OCI-LY7 (cell line): ENCODE measurements around the gene MAP2K5. TPM values are rescaled to one million over a fixed set of nuclear protein-coding genes. Genes with fewer than 3 reads are reported as not detected.

Source experiments
- BruUV-seq: library from RNA; stranded (reverse); fragments of 400-500 nt; replicated peaks from 2 replicates; lab custom pipeline; 2021; lab: Mats Ljungman, UMichigan
- CTCF ChIA-PET: fragments of 300-600 bp; sonication (Branson Sonifier 250); formaldehyde crosslinking; loops from one replicate; lab custom pipeline; 2022; ENCODE audit warnings: antibody characterized with exemption; ENCODE audit not compliant: unreplicated experiment; lab: Charles Lee
- POLR2A ChIA-PET: fragments of 300-600 bp; sonication (Branson Sonifier 250); formaldehyde crosslinking; loops from one replicate; lab custom pipeline; 2022; ENCODE audit warnings: antibody characterized with exemption; lab: Charles Lee
- DNase-seq: peaks from one replicate; pipeline ENCODE4 v3.0.0-alpha.2; 2015; ENCODE audit warnings: low spot score
- H2AFZ ChIP-seq: fragments of 200-600 bp; sonication (generic), shearing (Covaris generic); 2 replicates; pipeline ENCODE4 v1.6.1; 2014; ENCODE audit warnings: mild to moderate bottlenecking, antibody characterized with exemption, low read length, moderate library complexity
- H3K27ac ChIP-seq: fragments of 200-600 bp; sonication (generic); 2 replicates; pipeline ENCODE4 v1.5.1; 2014; ENCODE audit warnings: mixed run types, low read depth, mild to moderate bottlenecking, moderate library complexity, low read length, inconsistent platforms; ENCODE audit not compliant: poor library complexity, severe bottlenecking
- H3K36me3 ChIP-seq: fragments of 200-600 bp; sonication (generic); 2 replicates; pipeline ENCODE4 v1.6.1; 2014; ENCODE audit warnings: mild to moderate bottlenecking, antibody characterized with exemption, low read length, moderate library complexity, mixed read lengths; ENCODE audit not compliant: insufficient read depth
- H3K4me1 ChIP-seq: fragments of 200-600 bp; sonication (generic); 2 replicates; pipeline ENCODE4 v1.5.1; 2014; ENCODE audit warnings: mild to moderate bottlenecking, low read length; ENCODE audit not compliant: insufficient read depth, poor library complexity, severe bottlenecking
- H3K4me2 ChIP-seq: fragments of 200-600 bp; sonication (generic); 2 replicates; pipeline ENCODE4 v1.6.1; 2014; ENCODE audit warnings: mild to moderate bottlenecking, low read length
- H3K4me3 ChIP-seq: fragments of 200-600 bp; sonication (generic); 2 replicates; pipeline ENCODE4 v1.5.1; 2014; ENCODE audit warnings: mild to moderate bottlenecking, low read depth, low read length; ENCODE audit not compliant: poor library complexity, severe bottlenecking
- H3K79me2 ChIP-seq: fragments of 200-600 bp; sonication (generic); 2 replicates; pipeline ENCODE4 v1.6.1; 2016; ENCODE audit warnings: low read depth, mild to moderate bottlenecking, low read length, moderate library complexity, mixed read lengths; ENCODE audit not compliant: insufficient read depth
- H3K9me2 ChIP-seq: fragments of 200-600 bp; sonication (generic); 2 replicates; pipeline ENCODE4 v1.6.1; 2016; ENCODE audit warnings: mild to moderate bottlenecking, low read length, mixed read lengths; ENCODE audit not compliant: insufficient read depth
- H3K9me3 ChIP-seq: fragments of 200-600 bp; sonication (generic); 2 replicates; pipeline ENCODE4 v1.6.1; 2014; ENCODE audit warnings: mild to moderate bottlenecking, mixed run types, low read length, mixed read lengths
- H4K20me1 ChIP-seq: fragments of 200-600 bp; sonication (generic); 2 replicates; pipeline ENCODE4 v1.6.1; 2014; ENCODE audit warnings: mild to moderate bottlenecking, antibody characterized with exemption, low read length, moderate library complexity, mixed read lengths; ENCODE audit not compliant: insufficient read depth
- EZH2phosphoT487 ChIP-seq: fragments of 200-600 bp; sonication (generic); IDR thresholded peaks from 2 replicates; pipeline ENCODE4 v1.6.1; 2018; ENCODE audit warnings: low read depth, borderline replicate concordance, mild to moderate bottlenecking, mixed run types, antibody characterized with exemption, low read length, moderate library complexity, mixed read lengths
- intact Hi-C: fragments of 100-400 bp; cut with micrococcal nuclease; formaldehyde crosslinking; loops from one replicate; pipeline ENCODE4 v1.10.0; 2022; ENCODE audit not compliant: unreplicated experiment
- total RNA-seq, 2 experiments: library from RNA; depleted of rRNA in 1 of 2; stranded (reverse); fragments of >200 nt in 1 of 2; shearing (Covaris generic) in 1 of 2; gene quantifications; 2 replicates each; pipeline ENCODE4 v1.2.3, GENCODE V29; 2014 to 2022
- TF ChIP-seq, protein P1 (sequence below): fragments of 200-600 bp; sonication (generic); conservative IDR thresholded peaks from 2 replicates; pipeline ENCODE4 v1.5.1; 2014; ENCODE audit warnings: mild to moderate bottlenecking, antibody characterized with exemption, low read length, moderate library complexity, mixed read lengths

The MAP2K5 gene
- total RNA-seq, 2 experiments from 2014 or later: 10.2 to 35.0 TPM

DNA sequence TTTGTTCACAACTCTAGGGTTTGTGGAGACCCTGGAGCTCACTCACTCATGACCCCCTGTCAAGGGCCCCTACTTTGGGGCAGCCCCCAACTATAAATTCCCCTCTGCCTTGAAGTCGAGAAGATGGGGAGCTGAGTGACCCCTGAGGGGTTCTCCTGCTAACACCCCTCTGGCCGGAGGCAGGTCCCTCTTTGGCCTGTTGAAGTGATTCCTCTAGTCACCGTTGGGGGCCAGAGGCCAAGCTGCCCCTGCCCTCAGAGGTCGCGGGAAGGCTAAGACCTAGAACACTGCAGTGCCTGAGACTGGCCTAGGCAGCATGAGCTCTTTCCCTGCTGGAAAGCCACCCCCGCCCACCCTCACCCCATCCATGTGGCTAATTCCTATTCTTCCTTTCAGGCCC, 267.4 kb downstream of the MAP2K5 start:
- no TSS peak for BruUV-seq

DNA sequence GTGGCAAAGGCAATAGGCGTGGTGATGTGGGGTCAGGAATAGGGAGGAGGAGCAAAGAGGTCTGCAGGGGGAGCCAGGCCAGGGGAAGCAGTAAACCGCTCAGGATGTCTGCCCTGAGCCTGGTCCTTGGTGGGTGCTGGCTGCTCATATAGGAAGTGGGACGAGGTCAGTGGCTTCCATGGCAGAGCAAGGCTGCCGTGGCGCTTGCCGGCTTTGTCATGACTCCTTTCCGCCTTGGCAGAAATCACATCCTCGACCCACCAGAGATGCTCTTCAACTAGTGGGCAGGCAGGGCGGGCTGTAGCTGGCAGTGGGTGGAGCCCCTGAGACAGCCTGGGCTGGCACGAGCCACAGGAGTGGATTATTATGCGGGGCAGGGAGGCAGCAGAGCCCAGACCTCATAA, 269.7 kb downstream of the MAP2K5 start:
- Histone ChIP-seq H3K27ac (no peak overlapping the region), H3K79me2 (no peaks in the 10 kb centered on the region), H3K9me2 (no peaks in the 10 kb centered on the region), H3K4me1 (peaks cover 5% of the 10 kb centered on the region), H3K9me3 (no peaks in the 10 kb centered on the region), H3K36me3 (no peaks in the 10 kb centered on the region; the same call in 1 of the 2 replicates), H4K20me1 (no peaks in the 10 kb centered on the region), H3K4me2 (no peak overlapping the region), H3K4me3 (no peak overlapping the region), H2AFZ (no peak overlapping the region)
- no TSS peak for BruUV-seq
- POLR2A ChIA-PET: no interaction called here
- TF ChIP-seq EZH2phosphoT487: no peak
- TF ChIP-seq, protein P1, sequence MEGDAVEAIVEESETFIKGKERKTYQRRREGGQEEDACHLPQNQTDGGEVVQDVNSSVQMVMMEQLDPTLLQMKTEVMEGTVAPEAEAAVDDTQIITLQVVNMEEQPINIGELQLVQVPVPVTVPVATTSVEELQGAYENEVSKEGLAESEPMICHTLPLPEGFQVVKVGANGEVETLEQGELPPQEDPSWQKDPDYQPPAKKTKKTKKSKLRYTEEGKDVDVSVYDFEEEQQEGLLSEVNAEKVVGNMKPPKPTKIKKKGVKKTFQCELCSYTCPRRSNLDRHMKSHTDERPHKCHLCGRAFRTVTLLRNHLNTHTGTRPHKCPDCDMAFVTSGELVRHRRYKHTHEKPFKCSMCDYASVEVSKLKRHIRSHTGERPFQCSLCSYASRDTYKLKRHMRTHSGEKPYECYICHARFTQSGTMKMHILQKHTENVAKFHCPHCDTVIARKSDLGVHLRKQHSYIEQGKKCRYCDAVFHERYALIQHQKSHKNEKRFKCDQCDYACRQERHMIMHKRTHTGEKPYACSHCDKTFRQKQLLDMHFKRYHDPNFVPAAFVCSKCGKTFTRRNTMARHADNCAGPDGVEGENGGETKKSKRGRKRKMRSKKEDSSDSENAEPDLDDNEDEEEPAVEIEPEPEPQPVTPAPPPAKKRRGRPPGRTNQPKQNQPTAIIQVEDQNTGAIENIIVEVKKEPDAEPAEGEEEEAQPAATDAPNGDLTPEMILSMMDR: no peak
- intact Hi-C loops: no loop called here
- CTCF ChIA-PET: no interaction called here
- DNase-seq: no peak

More for the DNA sequence above, 267.4 kb downstream of the MAP2K5 start:
- ChIA-PET CTCF (no interaction called here), POLR2A (interaction anchor here (0.6 to 1.0 kb wide), 2 partner anchors 10 to 21 kb away, joined by 3 to 4 read pairs; no protein-coding TSS in a partner anchor)
- no peak overlapping the region for H3K4me3 ChIP-seq
- TF ChIP-seq, protein P1: no peak
- no peak for TF ChIP-seq EZH2phosphoT487
- no peaks in the 10 kb centered on the region for H3K9me3 ChIP-seq
- H3K36me3 ChIP-seq: no peaks in the 10 kb centered on the region
- H3K79me2 ChIP-seq: no peaks in the 10 kb centered on the region
- no peak overlapping the region for H3K27ac ChIP-seq
- no peaks in the 10 kb centered on the region for H3K9me2 ChIP-seq
- no peak overlapping the region for H3K4me2 ChIP-seq
- no peak for DNase-seq
- intact Hi-C loops: no loop called here
- no peaks in the 10 kb centered on the region for H4K20me1 ChIP-seq
- peaks cover 21% of the 10 kb centered on the region for H3K4me1 ChIP-seq
- H2AFZ ChIP-seq: no peak overlapping the region

DNA sequence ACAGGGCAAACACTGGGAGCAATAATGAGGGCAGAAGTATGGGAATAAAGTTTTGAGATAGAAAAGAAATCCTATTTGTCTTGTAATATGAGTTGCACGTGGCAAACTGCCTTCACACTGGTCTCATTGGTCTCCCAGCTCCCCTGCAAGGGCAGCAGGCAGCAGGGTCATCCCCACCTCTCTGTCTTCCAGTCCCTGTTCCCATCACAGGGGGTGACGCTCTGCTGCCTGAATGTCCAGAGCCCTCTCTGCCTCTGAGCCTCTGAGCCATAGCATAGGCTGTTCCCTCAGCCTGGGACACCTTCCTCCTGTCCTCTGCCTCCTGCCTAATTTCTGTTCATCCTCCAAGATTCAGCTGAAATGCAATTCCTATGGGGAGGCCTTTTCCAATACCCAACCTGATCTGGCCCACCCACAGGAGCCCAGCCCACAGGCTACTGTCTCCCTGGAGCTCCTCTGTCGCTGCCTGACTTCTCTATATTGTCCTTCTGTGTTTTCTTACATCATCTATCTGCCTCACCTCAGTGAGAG, 270.7 kb downstream of the MAP2K5 start:
- H3K27ac ChIP-seq: no peak overlapping the region
- peaks cover 5% of the 10 kb centered on the region for H3K4me1 ChIP-seq
- H2AFZ ChIP-seq: no peak overlapping the region
- TF ChIP-seq, protein P1: no peak
- TF ChIP-seq EZH2phosphoT487: no peak
- POLR2A ChIA-PET: no interaction called here
- H3K79me2 ChIP-seq: no peaks in the 10 kb centered on the region
- DNase-seq: no peak
- H3K36me3 ChIP-seq: no peaks in the 10 kb centered on the region; the same call in 1 of the 2 replicates
- no peaks in the 10 kb centered on the region for H3K9me2 ChIP-seq
- CTCF ChIA-PET: no interaction called here
- H3K9me3 ChIP-seq: no peaks in the 10 kb centered on the region
- intact Hi-C loops: no loop called here
- BruUV-seq: no TSS peak
- no peak overlapping the region for H3K4me3 ChIP-seq
- H3K4me2 ChIP-seq: no peak overlapping the region
- no peaks in the 10 kb centered on the region for H4K20me1 ChIP-seq
